ENCODE measurements around the gene CLRN2.

Gene CLRN2

DNA sequence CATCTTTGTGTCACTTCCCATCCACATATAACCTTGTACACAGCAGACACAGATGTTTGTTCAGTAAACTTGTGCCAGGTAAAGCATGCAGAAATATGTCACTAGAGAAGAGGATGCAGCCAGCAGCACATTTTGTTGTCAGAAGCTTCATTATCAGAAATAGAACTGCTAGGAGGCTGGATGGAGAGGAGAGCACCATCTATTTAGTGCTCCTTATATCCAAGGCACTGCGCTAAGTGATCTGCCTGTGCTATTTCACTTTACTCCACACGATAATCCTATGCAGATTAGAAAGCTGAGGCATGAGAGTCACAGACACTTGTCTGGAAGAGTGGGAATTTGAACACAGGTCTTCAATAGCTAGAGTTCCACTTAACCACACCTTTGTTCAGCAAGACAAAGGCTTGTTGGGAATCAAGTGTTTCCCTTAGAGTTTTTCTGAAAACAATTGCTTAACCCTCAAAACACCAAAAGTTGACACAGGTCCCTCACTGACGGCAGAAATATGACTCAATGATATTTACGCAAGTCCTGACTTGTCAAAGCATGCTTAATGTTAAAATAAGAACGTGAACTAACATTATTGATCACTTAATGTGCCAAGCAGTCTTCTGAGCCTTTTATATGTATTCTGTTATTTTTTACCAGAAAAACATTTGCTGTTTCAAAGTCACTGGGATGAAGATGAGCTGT, 1.8 kb upstream of the CLRN2 start:
- peaks cover 17% of the 10 kb centered on the region for H3K27me3 ChIP-seq
- TF ChIP-seq, protein P1, sequence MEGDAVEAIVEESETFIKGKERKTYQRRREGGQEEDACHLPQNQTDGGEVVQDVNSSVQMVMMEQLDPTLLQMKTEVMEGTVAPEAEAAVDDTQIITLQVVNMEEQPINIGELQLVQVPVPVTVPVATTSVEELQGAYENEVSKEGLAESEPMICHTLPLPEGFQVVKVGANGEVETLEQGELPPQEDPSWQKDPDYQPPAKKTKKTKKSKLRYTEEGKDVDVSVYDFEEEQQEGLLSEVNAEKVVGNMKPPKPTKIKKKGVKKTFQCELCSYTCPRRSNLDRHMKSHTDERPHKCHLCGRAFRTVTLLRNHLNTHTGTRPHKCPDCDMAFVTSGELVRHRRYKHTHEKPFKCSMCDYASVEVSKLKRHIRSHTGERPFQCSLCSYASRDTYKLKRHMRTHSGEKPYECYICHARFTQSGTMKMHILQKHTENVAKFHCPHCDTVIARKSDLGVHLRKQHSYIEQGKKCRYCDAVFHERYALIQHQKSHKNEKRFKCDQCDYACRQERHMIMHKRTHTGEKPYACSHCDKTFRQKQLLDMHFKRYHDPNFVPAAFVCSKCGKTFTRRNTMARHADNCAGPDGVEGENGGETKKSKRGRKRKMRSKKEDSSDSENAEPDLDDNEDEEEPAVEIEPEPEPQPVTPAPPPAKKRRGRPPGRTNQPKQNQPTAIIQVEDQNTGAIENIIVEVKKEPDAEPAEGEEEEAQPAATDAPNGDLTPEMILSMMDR (IDR thresholded peaks at IDR 0.05): no peak
- H3K4me1 ChIP-seq (ENCODE audit: control insufficient read depth in 1 of 2, insufficient read depth in 1 of 2, low read depth in 1 of 2, low read length in 1 of 2): peaks cover 11 to 25% of the 10 kb centered on the region in 2 experiments
- H3K9me3 ChIP-seq: no peaks in the 10 kb centered on the region
- no peak overlapping the region for H3K27ac ChIP-seq
- H3K4me3 ChIP-seq (ENCODE audit: low read depth in 1 of 2, low read length in 1 of 2): no peak overlapping the region
- no peaks in the 10 kb centered on the region for H3K36me3 ChIP-seq

DNA sequence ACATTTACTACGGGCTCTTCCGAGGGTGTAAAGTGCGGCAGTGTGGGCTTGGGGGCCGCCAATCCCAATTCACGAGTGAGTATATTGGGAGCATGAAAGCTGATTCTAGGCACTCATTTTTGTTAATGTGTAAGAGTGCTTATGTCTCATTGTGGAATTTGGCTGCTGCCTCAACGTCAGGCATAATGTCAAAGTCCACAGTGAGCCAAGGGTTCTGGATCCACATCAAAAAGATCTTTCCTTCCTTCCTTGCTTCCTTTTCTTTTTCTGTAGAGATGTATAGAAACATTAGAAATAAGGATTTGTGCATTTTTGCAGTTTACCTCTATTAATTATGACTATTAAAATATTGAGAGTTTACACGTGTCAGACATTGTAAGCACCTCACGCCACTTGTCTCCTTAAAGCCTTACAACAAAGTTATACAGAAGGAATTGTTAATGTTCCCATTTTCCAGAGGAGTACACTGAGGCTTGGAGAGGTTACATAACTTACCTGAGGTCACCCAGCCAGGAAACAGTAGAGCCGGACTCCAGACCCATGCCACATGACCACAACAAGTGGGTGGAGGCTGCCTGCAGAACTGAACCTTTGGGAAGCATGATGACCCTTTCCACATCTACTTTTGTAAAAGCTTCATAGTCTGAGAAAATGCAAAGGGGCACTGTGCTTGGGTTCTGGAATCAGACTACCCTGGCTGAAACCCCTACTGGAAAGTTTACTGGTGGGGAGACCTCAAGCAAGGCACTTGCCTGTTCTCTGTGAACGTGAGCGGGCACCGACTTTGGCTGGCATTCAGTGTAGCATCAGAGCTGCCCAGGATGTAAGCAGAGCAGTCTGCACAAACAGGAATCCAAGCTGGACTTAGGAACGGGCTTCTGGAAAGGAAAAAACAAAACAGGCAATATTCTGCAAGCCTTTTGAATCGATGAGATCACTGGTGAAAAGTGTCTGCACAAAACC, 761 bp downstream of the CLRN2 start:
- H3K9me3 ChIP-seq: no peaks in the 10 kb centered on the region
- no peaks in the 10 kb centered on the region for H3K36me3 ChIP-seq
- H3K4me3 ChIP-seq (ENCODE audit: low read depth in 1 of 2, low read length in 1 of 2): no peak overlapping the region
- peaks cover 11 to 24% of the 10 kb centered on the region in 2 experiments for H3K4me1 ChIP-seq (ENCODE audit: control insufficient read depth in 1 of 2, insufficient read depth in 1 of 2, low read depth in 1 of 2, low read length in 1 of 2)
- TF ChIP-seq, protein P1 (IDR thresholded peaks at IDR 0.05): no peak
- H3K27me3 ChIP-seq: peaks cover 17% of the 10 kb centered on the region
- H3K27ac ChIP-seq: no peak overlapping the region

DNA sequence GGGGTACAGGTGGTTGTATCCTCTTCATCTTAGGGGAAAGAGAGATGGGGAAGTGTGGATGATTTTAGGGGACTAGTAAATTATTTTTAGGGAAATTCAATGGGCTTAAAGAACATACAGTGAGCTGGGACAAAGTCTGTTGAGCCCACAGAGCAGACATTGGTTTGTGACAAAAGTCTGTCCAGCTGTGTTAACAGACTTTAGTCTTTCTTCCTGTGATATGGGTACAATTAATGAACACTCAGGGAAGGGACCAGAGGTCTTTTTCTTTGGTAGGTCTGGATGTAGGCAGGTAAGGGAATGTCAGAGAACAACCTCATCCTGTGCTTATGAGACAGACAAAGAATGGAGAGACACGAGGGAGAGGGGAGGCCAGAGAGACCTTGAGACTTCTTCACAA, 2.0 kb downstream of the CLRN2 start:
- peaks cover 17% of the 10 kb centered on the region for H3K27me3 ChIP-seq
- H3K4me3 ChIP-seq (ENCODE audit: low read depth in 1 of 2, low read length in 1 of 2): no peak overlapping the region
- no peak overlapping the region for H3K27ac ChIP-seq
- H3K4me1 ChIP-seq (ENCODE audit: control insufficient read depth in 1 of 2, insufficient read depth in 1 of 2, low read depth in 1 of 2, low read length in 1 of 2): peaks cover 4 to 12% of the 10 kb centered on the region in 2 experiments
- no peaks in the 10 kb centered on the region for H3K36me3 ChIP-seq
- H3K9me3 ChIP-seq: no peaks in the 10 kb centered on the region
- TF ChIP-seq, protein P1 (IDR thresholded peaks at IDR 0.05): no peak

DNA sequence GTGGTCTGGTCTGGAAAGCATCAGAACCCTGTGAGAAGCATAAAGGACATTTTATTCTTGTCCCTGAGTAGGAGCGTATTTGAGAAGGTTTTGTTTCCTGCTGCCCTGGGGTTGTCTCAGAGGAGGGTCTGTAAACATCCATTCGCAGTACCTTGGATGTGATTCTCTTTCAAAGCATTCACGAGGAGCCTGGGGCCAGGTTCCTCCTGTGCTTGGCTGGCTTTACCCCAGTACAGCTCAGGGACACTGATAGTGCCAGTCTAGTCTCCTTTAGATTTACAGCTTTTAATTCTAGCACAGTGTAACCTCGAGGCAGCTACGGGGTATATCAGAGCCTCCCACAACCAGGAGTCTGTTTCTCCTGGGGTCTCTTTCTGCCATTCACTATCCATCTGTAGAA, 2.7 kb downstream of the CLRN2 start:
- H3K36me3 ChIP-seq: no peaks in the 10 kb centered on the region
- TF ChIP-seq, protein P1 (IDR thresholded peaks at IDR 0.05): no peak
- H3K9me3 ChIP-seq: no peaks in the 10 kb centered on the region
- no peak overlapping the region for H3K4me3 ChIP-seq (ENCODE audit: low read depth in 1 of 2, low read length in 1 of 2)
- no peak overlapping the region for H3K27ac ChIP-seq
- peaks cover 10% of the 10 kb centered on the region for H3K27me3 ChIP-seq
- peaks cover 0 to 7% of the 10 kb centered on the region in 2 experiments for H3K4me1 ChIP-seq (ENCODE audit: control insufficient read depth in 1 of 2, insufficient read depth in 1 of 2, low read depth in 1 of 2, low read length in 1 of 2)

DNA sequence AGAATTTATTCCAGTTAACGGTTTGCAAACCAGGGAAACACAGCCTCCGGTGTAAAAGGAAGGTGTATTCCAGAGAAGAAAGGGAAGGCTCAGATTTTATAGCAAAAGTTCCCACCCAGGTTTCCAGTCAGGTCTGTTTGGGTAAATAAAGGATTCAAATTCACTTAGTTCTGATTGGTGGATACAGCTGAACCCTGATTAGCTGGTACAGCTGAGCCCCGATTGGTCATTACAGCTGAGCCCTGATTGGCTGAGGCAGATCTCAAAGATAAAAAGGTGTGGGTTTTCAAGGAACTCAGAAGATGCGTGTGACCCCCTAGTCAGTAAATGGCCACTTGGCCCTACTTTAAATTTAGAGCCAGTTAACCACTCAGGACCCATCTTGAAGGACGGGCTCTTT, 6.6 kb downstream of the CLRN2 start:
- TF ChIP-seq, protein P1 (IDR thresholded peaks at IDR 0.05): no peak
- H3K27me3 ChIP-seq: peaks cover 16% of the 10 kb centered on the region
- H3K27ac ChIP-seq: no peak overlapping the region
- H3K36me3 ChIP-seq: no peaks in the 10 kb centered on the region
- no peaks in the 10 kb centered on the region for H3K9me3 ChIP-seq
- no peaks in the 10 kb centered on the region for H3K4me1 ChIP-seq (ENCODE audit: control insufficient read depth in 1 of 2, insufficient read depth in 1 of 2, low read depth in 1 of 2, low read length in 1 of 2)
- H3K4me3 ChIP-seq (ENCODE audit: low read depth in 1 of 2, low read length in 1 of 2): no peak overlapping the region

Data from neutrophil (primary cell).